Sigmoid colon (tissue), 7 donors: Measurements from ENCODE around the gene OR13J1. TPM values are rescaled to one million over a fixed set of nuclear protein-coding genes. Genes with fewer than 3 reads are reported as not detected.
"Not testable (repeated sequence)": the region's sequence is repeated elsewhere in the genome, so short reads cannot be mapped to it uniquely, and the experiment has no call there.

Experiments
- DNase-seq: peaks from one replicate; pipeline ENCODE4 v3.0.0-alpha.2; 2019
- H3K27ac ChIP-seq, 4 donors: fragments of 200-600 bp; sonication (generic); one replicate each; pipeline ENCODE4 v1.5.1; 2016 to 2019; ENCODE audit warnings: mild to moderate bottlenecking in 1 of 4
- H3K27me3 ChIP-seq, 3 donors: fragments of 200-600 bp; sonication (generic); one replicate each; pipeline ENCODE4 v1.5.1; 2019; ENCODE audit warnings: mild to moderate bottlenecking in 1 of 3
- H3K36me3 ChIP-seq, 4 donors: fragments of 200-600 bp; sonication (generic); one replicate each; pipeline ENCODE4 v1.5.1; 2016 to 2019
- H3K4me1 ChIP-seq, 4 donors: fragments of 200-600 bp; sonication (generic); one replicate each; pipeline ENCODE4 v1.5.1; 2017 to 2019
- H3K4me3 ChIP-seq, 4 donors: fragments of 200-600 bp; sonication (generic); one replicate each; pipeline ENCODE4 v1.5.1; 2017 to 2019; ENCODE audit warnings: mild to moderate bottlenecking in 2 of 4, moderate library complexity in 1 of 4
- H3K9me3 ChIP-seq, 4 donors: fragments of 200-600 bp in 3 of 4; sonication (generic) in 3 of 4; one replicate each; pipeline versions ENCODE4 v1.5.1 to v1.6.1; 2013 to 2019
- EP300 ChIP-seq, 4 donors: sonication (generic); formaldehyde crosslinking; IDR thresholded peaks; one replicate each; pipeline ENCODE4 v1.6.1; 2017; ENCODE audit warnings: antibody characterized with exemption in 4 of 4
- POLR2A ChIP-seq, 2 donors: fragments of 450-650 bp; IDR thresholded peaks; one replicate each; pipeline ENCODE4 v1.6.1; 2016; ENCODE audit warnings: antibody characterized with exemption in 2 of 2, mild to moderate bottlenecking in 2 of 2, moderate library complexity in 2 of 2
- POLR2AphosphoS5 ChIP-seq, 4 donors: sonication (generic); formaldehyde crosslinking; IDR thresholded peaks; one replicate each; pipeline ENCODE4 v1.6.1; 2017; ENCODE audit warnings: antibody characterized with exemption in 4 of 4
- WGBS, 2 donors: extraction: QIAGEN DNeasy Blood & Tissue Kit; methylation state at CpG; one replicate each; pipeline ENCODE4 v1.1.7; 2013; 5-methylcytosine and 5-hydroxymethylcytosine counted together
- intact Hi-C: fragments of 100-400 bp; cut with DNase I; formaldehyde crosslinking; loops from one replicate; pipeline ENCODE4 v1.15.1; 2023
- polyA plus RNA-seq, 3 donors: library from polyadenylated mRNA; stranded (reverse); fragments of 200-250 nt; gene quantifications; one replicate each; pipeline ENCODE4 v1.2.3, GENCODE V29; 2013
- total RNA-seq, 4 donors: library from RNA; depleted of rRNA; stranded (reverse); fragments of >200 nt; gene quantifications; one replicate each; pipeline ENCODE4 v1.1.0, GENCODE V29; 2016
- TF ChIP-seq, protein P1 (sequence below), 4 experiments: fragments of 450-650 bp in 3 of 4; fragments of 200-600 bp in 1 of 4; IDR thresholded peaks; one replicate each; pipeline ENCODE4 v1.5.1; 2016 to 2019; ENCODE audit warnings: antibody characterized with exemption in 4 of 4, mild to moderate bottlenecking in 3 of 4, moderate library complexity in 2 of 4
- donor health status: healthy with polysubstance abuse.
- donor health status: Bipolar disorder and iron deficiency.
- donor health status: healthy.

The OR13J1 gene
- total and polyA plus RNA-seq, 7 donors = not detected

DNA sequence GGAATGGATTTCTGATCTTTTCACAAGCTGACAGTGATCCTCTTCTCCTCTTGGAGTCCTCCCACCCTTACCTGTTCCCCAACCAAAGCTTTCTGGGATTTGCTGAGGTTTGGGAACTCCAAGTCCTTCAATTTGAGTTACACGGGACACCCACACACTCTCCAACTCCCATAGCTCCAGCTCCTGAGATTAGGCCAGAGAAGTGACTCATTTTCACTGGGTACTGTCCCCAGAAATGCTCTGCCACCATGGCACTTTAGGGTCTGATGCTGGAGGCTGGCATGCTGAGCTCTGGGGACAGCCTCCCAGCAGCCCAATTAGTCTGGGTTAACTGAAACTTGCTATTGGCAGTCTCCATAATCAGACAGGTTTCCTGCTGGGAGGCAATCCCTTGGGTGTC, 21.9 kb upstream of the OR13J1 start:
- no peaks in the 10 kb centered on the region for H3K4me1 ChIP-seq
- intact Hi-C loops = no loop called here
- no peaks in the 10 kb centered on the region for H3K9me3 ChIP-seq
- H3K36me3 ChIP-seq = no peaks in the 10 kb centered on the region
- no peak overlapping the region for H3K4me3 ChIP-seq
- WGBS, 2 donors = 86 to 88% methylated on average over 1 of the region's 1 CpG
- TF ChIP-seq, protein P1, sequence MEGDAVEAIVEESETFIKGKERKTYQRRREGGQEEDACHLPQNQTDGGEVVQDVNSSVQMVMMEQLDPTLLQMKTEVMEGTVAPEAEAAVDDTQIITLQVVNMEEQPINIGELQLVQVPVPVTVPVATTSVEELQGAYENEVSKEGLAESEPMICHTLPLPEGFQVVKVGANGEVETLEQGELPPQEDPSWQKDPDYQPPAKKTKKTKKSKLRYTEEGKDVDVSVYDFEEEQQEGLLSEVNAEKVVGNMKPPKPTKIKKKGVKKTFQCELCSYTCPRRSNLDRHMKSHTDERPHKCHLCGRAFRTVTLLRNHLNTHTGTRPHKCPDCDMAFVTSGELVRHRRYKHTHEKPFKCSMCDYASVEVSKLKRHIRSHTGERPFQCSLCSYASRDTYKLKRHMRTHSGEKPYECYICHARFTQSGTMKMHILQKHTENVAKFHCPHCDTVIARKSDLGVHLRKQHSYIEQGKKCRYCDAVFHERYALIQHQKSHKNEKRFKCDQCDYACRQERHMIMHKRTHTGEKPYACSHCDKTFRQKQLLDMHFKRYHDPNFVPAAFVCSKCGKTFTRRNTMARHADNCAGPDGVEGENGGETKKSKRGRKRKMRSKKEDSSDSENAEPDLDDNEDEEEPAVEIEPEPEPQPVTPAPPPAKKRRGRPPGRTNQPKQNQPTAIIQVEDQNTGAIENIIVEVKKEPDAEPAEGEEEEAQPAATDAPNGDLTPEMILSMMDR (IDR thresholded peaks at IDR 0.05) = no peak
- TF ChIP-seq POLR2AphosphoS5 (IDR thresholded peaks at IDR 0.05) (no peak), EP300 (IDR thresholded peaks at IDR 0.05) (no peak), POLR2A (IDR thresholded peaks at IDR 0.05) (no peak)
- DNase-seq = no peak
- H3K27me3 ChIP-seq = no peaks in the 10 kb centered on the region
- no peak overlapping the region for H3K27ac ChIP-seq

DNA sequence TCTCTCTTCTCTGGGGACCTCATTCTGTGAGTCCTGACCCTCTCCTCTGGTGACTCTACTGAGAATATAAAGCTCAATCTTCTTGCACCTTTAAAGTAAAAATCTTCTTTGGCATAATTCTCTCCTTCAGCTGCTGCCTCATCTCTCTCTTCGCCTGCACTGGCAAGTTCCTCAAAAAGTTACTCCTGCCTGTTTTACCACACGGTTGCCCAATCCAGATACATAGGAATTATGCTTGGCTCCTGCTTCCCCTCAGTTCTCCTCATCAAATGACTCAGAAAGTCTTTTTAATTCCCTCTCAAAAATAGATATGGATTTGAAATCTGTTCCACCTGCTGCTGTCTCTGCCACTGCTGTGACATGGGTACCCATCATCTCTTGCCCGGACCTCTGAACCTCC, 21.4 kb upstream of the OR13J1 start:
- WGBS, 2 donors = 72 to 84% methylated on average over 3 of the region's 3 CpGs
- TF ChIP-seq POLR2AphosphoS5 (IDR thresholded peaks at IDR 0.05) (no peak), POLR2A (IDR thresholded peaks at IDR 0.05) (no peak), EP300 (IDR thresholded peaks at IDR 0.05) (no peak)
- TF ChIP-seq, protein P1 (IDR thresholded peaks at IDR 0.05) = no peak
- Histone ChIP-seq H3K27me3 (no peaks in the 10 kb centered on the region), H3K9me3 (no peaks in the 10 kb centered on the region), H3K27ac (no peak overlapping the region), H3K4me3 (no peak overlapping the region), H3K4me1 (no peaks in the 10 kb centered on the region), H3K36me3 (no peaks in the 10 kb centered on the region)
- no peak for DNase-seq
- intact Hi-C loops = no loop called here

DNA sequence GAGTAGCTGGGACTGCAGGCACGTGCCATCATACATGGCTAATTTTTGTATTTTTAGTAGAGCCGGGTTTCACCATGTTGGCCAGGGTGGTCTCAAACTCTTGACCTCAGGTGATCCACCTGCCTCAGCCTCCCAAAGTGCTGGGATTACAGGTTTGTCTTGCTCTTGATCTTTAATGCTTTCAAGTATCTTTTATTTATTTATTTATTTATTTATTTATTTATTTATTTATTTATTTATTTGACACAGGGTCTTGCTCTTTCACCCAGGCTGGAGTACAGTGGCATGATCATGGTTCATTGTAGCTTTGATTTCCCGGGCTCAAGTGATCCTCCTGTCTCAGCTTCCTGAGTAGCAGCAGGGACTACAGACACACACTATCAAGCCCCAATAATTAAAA, 14.7 kb upstream of the OR13J1 start:
- not testable (repeated sequence) for H3K36me3 ChIP-seq, H3K27ac ChIP-seq, H3K27me3 ChIP-seq, H3K4me1 ChIP-seq, DNase-seq, H3K4me3 ChIP-seq, H3K9me3 ChIP-seq
- intact Hi-C loops = loop anchor here (10.0 kb wide), 1 partner anchor 240 kb away; no protein-coding TSS in a partner anchor
- WGBS, 2 donors = 83 to 90% methylated on average over 3 of the region's 3 CpGs

DNA sequence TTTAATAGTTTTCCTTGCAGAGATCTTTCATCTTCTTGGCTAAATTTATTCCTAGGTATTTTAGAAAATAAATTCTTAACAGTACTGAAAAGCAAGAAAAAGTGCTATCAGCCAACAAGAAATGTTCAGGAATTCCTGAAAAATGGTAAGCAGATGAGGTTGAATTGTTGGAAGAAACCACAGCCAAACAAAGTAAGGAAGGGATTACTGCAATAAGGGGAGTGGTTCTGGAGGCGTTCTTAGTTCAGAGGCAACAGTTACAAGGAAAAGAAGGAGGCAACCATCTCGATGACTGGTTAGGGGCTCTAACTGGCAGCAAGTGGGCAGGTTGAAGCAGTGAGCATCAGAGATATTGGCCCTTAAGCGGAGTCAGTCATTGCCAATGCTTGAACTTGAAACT, 12.8 kb upstream of the OR13J1 start:
- WGBS, 2 donors = 46 to 59% methylated on average over 3 of the region's 3 CpGs
- intact Hi-C loops = loop anchor here (1.0 to 10.0 kb wide), 3 partner anchors 54 to 238 kb away; partner anchors contain the start of genes FAM221B and TMEM8B

DNA sequence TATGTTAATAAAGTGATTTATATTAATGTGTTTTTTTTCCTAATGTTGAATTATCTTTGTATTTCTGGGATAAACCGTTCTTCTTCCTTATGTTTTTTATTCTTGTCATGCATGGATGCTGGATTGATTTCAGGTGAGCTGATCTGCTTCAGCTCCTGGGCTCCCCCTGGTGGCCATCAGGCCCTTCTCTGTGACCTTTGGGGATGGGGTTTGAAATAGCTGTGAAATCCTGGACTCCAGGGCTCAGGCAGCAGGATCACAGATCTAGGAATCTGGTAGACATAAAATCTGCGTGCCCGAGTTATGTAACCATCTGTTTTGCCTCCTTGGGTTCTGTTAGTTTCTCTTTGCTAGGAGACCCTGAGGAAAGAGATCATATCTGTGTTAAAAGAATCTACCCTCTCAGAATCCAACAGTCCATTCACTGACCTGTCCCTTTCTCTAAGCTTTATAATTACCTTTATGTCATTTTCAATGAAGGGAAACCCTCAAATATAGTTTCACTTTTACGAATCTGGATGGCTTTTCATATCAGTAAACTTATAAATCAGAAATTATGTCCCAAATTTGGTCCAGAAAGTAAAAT, 12.2 kb upstream of the OR13J1 start:
- Histone ChIP-seq H3K27me3 (no peaks in the 10 kb centered on the region), H3K36me3 (no peaks in the 10 kb centered on the region), H3K9me3 (no peaks in the 10 kb centered on the region), H3K4me1 (no peaks in the 10 kb centered on the region), H3K27ac (no peak overlapping the region), H3K4me3 (no peak overlapping the region)
- WGBS, 2 donors = 1 to 3% methylated on average over 4 of the region's 4 CpGs
- TF ChIP-seq, protein P1 (IDR thresholded peaks at IDR 0.05) = peak; percentile 89 to 96 (median 94)
- TF ChIP-seq POLR2AphosphoS5 (IDR thresholded peaks at IDR 0.05) (peak in 1 of 4 donors; percentile 52), POLR2A (IDR thresholded peaks at IDR 0.05) (no peak), EP300 (IDR thresholded peaks at IDR 0.05) (no peak)
- intact Hi-C loops = loop anchor here (1.0 to 10.0 kb wide), 3 partner anchors 54 to 238 kb away; partner anchors contain the start of genes FAM221B and TMEM8B
- peak; percentile 92 for DNase-seq

More for the DNA sequence above, 12.8 kb upstream of the OR13J1 start:
- Histone ChIP-seq H3K27me3 (no peaks in the 10 kb centered on the region), H3K36me3 (no peaks in the 10 kb centered on the region), H3K27ac (no peak overlapping the region), H3K4me1 (no peaks in the 10 kb centered on the region), H3K4me3 (no peak overlapping the region), H3K9me3 (no peaks in the 10 kb centered on the region)
- no peak for TF ChIP-seq POLR2AphosphoS5 (IDR thresholded peaks at IDR 0.05)
- TF ChIP-seq, protein P1 (IDR thresholded peaks at IDR 0.05) = no peak
- TF ChIP-seq POLR2A (IDR thresholded peaks at IDR 0.05) = no peak
- no peak for TF ChIP-seq EP300 (IDR thresholded peaks at IDR 0.05)
- DNase-seq = no peak
